ENCODE results near the gene MAPK11.

MAPK11 gene

DNA sequence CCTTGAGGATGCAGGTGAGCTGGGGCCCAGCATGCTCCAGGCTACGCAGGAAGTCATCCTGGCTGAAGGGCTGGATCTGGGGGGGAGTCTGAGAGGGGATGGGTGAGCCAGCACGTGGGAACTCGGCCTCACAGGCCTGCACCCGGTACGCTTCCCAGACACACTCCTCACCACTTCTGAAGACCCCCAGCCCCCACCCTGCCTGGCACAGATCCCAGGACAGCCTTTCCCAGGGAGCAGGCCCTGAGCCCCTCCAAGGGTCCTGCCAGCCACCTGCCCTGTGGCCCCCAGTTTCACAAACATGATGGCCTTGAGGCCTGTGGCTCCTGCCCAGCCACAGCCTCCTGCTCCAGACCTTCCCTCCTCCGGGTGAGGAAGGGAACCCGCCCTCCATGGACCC, 42.8 kb upstream of the MAPK11 start:
- peaks cover 2% of the 10 kb centered on the region for H3K4me1 ChIP-seq (ENCODE audit: control insufficient read depth, insufficient read depth, low read length)
- no peaks in the 10 kb centered on the region for H3K36me3 ChIP-seq (ENCODE audit: control insufficient read depth, insufficient read depth, low read length)
- H3K27me3 ChIP-seq (ENCODE audit: control insufficient read depth, insufficient read depth, low read length): no peaks in the 10 kb centered on the region
- no peak overlapping the region for H3K9ac ChIP-seq (ENCODE audit: low read length)
- H3K27ac ChIP-seq (ENCODE audit: low read depth, low read length): no peak overlapping the region
- no peak overlapping the region for H3K4me3 ChIP-seq (ENCODE audit: low read length)

DNA sequence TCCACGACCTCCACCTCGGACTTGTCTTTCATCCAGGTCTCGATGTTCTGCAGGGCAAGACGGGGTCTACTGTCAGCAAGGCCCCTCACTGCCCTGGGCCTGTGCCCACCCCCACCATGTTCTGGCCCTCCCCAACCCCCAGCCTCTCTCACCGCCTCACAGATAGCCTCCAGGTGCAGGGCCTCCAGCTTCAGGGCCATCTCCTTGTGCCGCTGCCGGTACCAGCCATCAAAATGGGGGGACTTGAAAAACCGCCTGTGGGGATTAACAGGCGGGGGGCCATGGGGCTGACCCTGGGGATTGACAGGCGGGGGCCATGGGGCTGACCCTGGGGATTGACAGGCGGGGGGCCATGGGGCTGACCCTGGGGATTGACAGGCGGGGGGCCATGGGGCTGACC, 42.2 kb upstream of the MAPK11 start:
- H3K4me1 ChIP-seq (ENCODE audit: control insufficient read depth, insufficient read depth, low read length): peaks cover 5% of the 10 kb centered on the region
- H3K27ac ChIP-seq (ENCODE audit: low read depth, low read length): no peak overlapping the region
- no peaks in the 10 kb centered on the region for H3K27me3 ChIP-seq (ENCODE audit: control insufficient read depth, insufficient read depth, low read length)
- H3K36me3 ChIP-seq (ENCODE audit: control insufficient read depth, insufficient read depth, low read length): no peaks in the 10 kb centered on the region
- H3K4me3 ChIP-seq (ENCODE audit: low read length): no peak overlapping the region
- H3K9ac ChIP-seq (ENCODE audit: low read length): no peak overlapping the region

DNA sequence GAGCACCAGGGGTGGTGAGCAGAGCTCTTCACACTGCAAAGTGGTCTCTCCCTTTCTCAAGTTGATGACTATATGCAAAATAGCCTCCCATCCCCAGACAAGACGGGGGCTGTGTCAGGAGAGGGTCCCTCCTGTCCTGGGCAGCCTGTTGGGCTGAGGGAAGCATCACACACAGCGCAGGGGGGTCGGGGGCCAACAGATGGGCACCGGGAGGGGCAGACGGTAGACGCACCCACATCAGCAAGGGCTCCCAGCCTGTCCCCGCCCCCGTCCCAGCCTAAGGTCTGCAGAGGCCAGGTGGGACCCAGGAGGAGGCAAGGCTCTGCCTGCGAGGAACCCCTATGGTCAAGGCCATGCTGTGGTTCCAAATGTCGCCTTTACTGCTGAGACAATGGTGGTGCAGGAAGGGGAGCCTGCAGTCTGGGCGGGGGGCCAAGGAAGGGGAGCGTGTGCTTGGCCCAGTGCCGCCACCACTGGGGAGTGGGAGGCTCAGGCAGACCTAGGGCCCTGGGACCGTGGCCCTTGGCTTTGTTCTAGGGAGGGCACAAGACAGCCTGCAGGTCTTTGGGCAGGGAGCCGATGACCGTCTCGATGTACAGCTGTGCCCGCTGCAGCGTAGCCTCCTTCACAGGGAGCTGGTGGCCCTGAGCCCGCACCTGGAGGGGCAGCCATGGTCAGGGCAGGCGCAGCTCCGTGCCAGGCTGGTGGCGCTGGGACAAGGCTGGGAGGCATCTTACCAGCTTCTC, 41.6 kb upstream of the MAPK11 start:
- H3K27me3 ChIP-seq (ENCODE audit: control insufficient read depth, insufficient read depth, low read length): no peaks in the 10 kb centered on the region
- H3K4me3 ChIP-seq (ENCODE audit: low read length): no peak overlapping the region
- no peak overlapping the region for H3K9ac ChIP-seq (ENCODE audit: low read length)
- no peak overlapping the region for H3K27ac ChIP-seq (ENCODE audit: low read depth, low read length)
- peaks cover 5% of the 10 kb centered on the region for H3K4me1 ChIP-seq (ENCODE audit: control insufficient read depth, insufficient read depth, low read length)
- H3K36me3 ChIP-seq (ENCODE audit: control insufficient read depth, insufficient read depth, low read length): no peaks in the 10 kb centered on the region

DNA sequence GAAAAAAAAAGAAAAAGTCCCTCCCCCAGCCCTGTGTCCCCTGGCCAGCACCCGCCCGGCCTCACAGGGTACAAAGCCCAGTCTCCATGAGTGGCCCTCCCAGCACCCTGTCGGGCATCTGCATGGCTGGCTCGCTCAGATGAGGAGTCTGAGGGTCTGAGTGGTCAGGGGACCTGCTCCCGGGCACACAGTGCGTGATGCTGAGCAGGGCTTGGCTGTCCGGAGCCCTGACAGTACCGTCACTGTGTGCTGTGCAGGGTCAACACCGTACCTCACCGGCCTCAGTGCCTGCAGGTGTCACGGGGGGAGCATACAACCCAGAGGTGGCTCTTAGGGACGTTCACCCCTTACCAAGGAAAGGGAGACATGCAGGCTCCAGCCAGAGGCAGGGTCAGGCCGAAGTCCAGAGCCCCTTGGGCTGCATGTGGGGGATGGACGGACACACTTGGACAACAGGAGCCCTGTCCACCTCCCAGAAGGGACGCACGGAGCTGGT, 40.8 kb upstream of the MAPK11 start:
- Histone ChIP-seq H3K36me3 (ENCODE audit: control insufficient read depth, insufficient read depth, low read length) (no peaks in the 10 kb centered on the region), H3K4me1 (ENCODE audit: control insufficient read depth, insufficient read depth, low read length) (peaks cover 5% of the 10 kb centered on the region), H3K4me3 (ENCODE audit: low read length) (no peak overlapping the region), H3K27me3 (ENCODE audit: control insufficient read depth, insufficient read depth, low read length) (no peaks in the 10 kb centered on the region), H3K27ac (ENCODE audit: low read depth, low read length) (no peak overlapping the region), H3K9ac (ENCODE audit: low read length) (no peak overlapping the region)

DNA sequence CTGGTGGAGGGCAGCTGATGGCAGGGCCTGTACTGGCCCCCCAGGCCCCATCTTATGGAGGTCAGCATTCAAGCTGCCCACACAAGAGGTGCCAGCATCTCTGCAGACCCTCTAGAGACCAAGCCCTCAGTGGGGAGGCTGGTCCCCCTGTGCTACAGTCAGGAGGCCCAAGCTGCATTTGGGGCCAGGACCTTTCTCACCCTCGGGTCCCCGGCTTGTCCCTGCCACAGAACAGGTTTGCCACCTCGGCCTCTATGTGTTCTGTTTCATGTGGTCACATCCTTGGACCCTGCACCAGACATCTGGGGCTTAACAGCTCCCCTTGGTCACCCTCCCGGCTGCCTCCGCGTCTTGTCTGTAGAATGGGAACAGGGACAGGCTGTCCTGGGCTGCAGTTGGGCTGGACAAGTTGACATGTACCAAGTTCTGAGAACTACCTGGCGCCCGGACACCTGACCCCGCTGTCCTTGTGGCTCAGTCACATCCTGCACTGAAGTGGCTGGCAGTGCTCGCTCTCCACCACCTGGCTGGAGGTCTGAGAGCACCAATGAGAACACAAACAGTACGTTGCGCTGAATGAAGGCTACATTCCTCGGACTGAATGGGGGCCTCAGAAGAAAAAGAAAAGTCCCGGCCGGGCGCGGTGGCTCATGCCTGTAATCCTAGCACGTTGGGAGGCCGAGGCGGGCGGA, 40.0 kb upstream of the MAPK11 start:
- no peaks in the 10 kb centered on the region for H3K27me3 ChIP-seq (ENCODE audit: control insufficient read depth, insufficient read depth, low read length)
- H3K27ac ChIP-seq (ENCODE audit: low read depth, low read length): no peak overlapping the region
- H3K36me3 ChIP-seq (ENCODE audit: control insufficient read depth, insufficient read depth, low read length): no peaks in the 10 kb centered on the region
- peaks cover 9% of the 10 kb centered on the region for H3K4me1 ChIP-seq (ENCODE audit: control insufficient read depth, insufficient read depth, low read length)
- no peak overlapping the region for H3K4me3 ChIP-seq (ENCODE audit: low read length)
- H3K9ac ChIP-seq (ENCODE audit: low read length): no peak overlapping the region

DNA sequence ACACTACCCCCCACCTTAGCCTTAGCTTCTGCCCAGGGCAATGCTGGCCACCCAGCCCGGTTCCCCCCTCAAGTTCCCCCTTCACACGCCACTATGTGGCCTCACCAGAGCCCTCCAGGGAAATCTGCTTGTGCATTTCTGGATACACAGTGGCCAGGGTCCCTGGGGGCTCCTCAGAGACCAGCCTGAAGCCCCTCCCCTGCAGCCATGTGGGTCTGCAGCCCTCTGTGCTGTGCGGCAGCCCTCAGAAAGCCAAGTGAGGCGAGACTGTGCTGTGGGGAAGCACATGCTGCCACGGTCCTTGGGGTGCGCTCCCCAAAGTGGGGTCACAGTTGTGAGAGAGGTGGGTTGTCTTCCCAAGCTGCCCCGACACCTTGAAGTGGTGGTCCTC, 39.4 kb upstream of the MAPK11 start:
- no peak overlapping the region for H3K27ac ChIP-seq (ENCODE audit: low read depth, low read length)
- peaks cover 14% of the 10 kb centered on the region for H3K4me1 ChIP-seq (ENCODE audit: control insufficient read depth, insufficient read depth, low read length)
- H3K4me3 ChIP-seq (ENCODE audit: low read length): no peak overlapping the region
- no peak overlapping the region for H3K9ac ChIP-seq (ENCODE audit: low read length)
- no peaks in the 10 kb centered on the region for H3K27me3 ChIP-seq (ENCODE audit: control insufficient read depth, insufficient read depth, low read length)
- no peaks in the 10 kb centered on the region for H3K36me3 ChIP-seq (ENCODE audit: control insufficient read depth, insufficient read depth, low read length)

DNA sequence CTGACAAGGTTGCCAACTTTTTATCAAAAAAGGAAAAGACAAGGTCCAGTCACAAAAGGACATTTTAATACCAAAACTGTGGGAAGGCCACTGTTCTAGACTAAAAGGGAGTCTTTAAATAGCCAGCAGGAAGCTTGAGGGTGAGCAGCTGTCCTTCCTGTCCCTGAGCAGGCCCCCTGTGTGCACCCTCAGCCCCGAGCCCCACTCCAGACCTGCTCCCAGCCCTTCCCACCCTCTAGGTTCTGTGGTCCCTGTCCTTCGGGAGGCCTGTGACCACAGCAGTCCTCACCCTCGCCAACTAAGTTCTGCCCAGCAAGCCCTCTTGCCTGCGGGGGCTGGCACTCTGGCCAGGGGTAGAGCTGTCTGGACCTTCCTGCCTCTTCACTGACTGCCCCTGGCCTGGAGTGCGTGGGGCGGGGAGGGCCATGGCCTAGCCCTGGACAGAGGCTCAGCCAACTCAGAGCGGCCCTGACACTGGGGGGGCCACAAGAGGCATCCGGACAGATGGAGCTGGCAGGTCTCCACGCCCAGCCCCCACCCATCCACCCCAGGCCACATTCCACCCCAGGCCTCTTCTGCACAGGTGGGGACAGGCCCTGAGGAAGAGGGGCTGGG, 38.9 kb upstream of the MAPK11 start:
- Histone ChIP-seq H3K36me3 (ENCODE audit: control insufficient read depth, insufficient read depth, low read length) (no peaks in the 10 kb centered on the region), H3K27ac (ENCODE audit: low read depth, low read length) (peak overlapping the region; percentile 83), H3K4me1 (ENCODE audit: control insufficient read depth, insufficient read depth, low read length) (peaks cover 18% of the 10 kb centered on the region), H3K9ac (ENCODE audit: low read length) (no peak overlapping the region), H3K27me3 (ENCODE audit: control insufficient read depth, insufficient read depth, low read length) (no peaks in the 10 kb centered on the region), H3K4me3 (ENCODE audit: low read length) (no peak overlapping the region)

DNA sequence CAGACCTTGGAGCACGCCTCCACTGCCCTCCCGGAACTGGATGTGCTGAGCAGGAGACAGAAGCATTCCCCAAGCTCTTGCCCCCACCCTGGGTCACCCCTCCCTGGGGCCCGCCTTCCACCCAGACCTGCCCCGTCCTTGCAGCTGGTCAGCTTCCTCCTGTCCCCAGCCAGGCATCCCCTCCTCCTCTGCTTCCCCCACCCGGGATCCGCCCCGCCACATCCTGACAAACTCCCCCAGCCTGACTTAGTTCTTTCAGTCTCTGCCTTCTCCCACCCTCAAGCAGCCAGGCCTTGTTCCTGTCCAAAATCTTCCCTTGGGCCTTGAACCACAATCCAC, 38.4 kb upstream of the MAPK11 start:
- Histone ChIP-seq H3K9ac (ENCODE audit: low read length) (no peak overlapping the region), H3K36me3 (ENCODE audit: control insufficient read depth, insufficient read depth, low read length) (no peaks in the 10 kb centered on the region), H3K27me3 (ENCODE audit: control insufficient read depth, insufficient read depth, low read length) (no peaks in the 10 kb centered on the region), H3K4me3 (ENCODE audit: low read length) (no peak overlapping the region), H3K4me1 (ENCODE audit: control insufficient read depth, insufficient read depth, low read length) (peaks cover 23% of the 10 kb centered on the region), H3K27ac (ENCODE audit: low read depth, low read length) (peak overlapping the region; percentile 83)

DNA sequence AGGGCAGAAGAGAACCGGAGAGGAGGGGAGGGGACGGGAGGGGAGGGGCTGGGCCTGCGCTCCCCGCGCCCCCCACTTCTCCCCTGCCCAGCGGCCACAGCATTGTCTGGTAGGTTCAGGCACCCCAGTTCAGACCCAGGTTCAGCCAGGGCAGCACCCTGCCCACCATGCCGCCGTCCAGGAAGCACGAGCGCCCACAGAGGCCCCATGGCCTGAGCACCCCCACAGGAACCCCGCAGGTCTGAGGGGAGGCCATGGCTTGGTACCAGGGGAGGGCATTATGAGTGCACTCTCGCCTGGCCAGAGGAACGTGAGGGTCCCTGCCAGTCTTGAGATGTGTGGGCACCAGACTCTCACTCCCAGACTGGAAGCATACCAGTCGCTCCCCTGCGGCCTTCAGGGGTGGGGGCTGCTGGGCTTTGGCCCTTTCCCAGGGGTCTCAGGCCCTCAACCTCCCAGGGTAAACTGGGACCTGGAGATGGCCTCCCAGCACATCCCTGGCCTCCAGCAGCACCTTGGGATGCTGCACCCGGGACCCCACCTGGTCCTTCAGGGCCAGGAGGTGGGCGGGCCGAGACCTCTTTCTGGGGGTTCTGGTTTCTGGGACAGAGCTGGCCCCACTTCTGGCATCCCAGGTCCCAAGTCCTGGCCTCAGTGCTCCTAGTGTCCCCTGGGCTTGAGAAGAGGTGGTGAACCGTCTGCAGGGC, 37.9 kb upstream of the MAPK11 start:
- H3K36me3 ChIP-seq (ENCODE audit: control insufficient read depth, insufficient read depth, low read length): no peaks in the 10 kb centered on the region
- peak overlapping the region; percentile 49 for H3K9ac ChIP-seq (ENCODE audit: low read length)
- peak overlapping the region; percentile 21 for H3K4me3 ChIP-seq (ENCODE audit: low read length)
- H3K27ac ChIP-seq (ENCODE audit: low read depth, low read length): peak overlapping the region; percentile 83
- H3K4me1 ChIP-seq (ENCODE audit: control insufficient read depth, insufficient read depth, low read length): peaks cover 28% of the 10 kb centered on the region
- H3K27me3 ChIP-seq (ENCODE audit: control insufficient read depth, insufficient read depth, low read length): no peaks in the 10 kb centered on the region

DNA sequence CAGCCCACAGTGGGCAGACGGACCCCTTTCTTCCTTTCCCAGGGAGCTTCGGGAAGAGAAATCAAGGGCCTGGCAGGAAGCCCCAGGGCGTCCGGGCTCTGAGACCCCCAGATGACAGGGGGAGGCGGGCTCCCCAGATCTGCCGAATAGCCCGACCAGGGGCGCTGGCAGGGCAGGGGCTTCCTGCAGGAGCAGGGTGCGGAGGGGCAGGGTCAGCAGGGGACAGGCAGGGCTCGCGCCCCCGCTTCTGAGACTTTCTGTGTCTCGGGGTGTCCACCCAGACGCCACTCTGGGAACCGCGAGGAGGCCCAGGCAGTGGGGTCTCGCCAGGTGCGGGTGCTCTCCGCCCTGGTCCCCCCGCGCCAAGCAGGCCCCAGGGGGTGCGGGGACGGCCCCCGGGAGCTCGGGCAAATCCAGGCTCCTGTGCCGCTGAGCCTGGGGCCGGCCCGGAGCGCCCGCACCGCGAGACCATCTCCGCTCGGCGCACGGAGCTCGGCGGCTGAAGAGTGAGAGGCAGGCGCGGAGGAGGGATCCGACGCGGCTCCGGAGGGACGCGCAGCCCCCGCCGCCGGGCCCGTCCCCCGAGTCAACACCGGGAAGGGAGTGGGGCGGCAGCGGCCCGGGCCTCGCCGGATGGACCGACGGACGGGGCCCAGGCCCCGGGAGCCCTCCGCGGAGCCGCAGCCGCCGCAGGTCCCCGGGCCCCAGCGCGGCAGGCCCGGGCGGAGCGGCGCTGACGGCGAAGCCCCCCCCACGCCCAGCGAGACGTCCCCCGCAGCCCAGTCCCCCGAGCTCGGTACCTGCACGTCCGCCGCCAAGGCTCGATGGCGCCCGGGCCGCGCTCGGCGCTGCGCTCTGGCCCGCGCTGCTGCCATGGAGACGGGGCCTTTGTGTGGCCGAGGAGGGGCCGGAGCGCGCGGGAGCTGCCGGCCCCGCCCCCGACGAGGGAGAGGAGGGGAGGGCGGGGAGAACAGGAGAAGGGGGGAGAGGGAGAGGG, 36.9 kb upstream of the MAPK11 start, which contains the start of gene PLXNB2:
TSS of gene PLXNB2 (minus strand) at position 894 of the 997 bp plus-strand sequence. CDS start 17,062 bp downstream, outside the sequence.
- H3K4me1 ChIP-seq (ENCODE audit: control insufficient read depth, insufficient read depth, low read length): peaks cover 37% of the 10 kb centered on the region
- peak within 1 kb of the TSS; percentile 50 for H3K9ac ChIP-seq (ENCODE audit: low read length)
- H3K27me3 ChIP-seq (ENCODE audit: control insufficient read depth, insufficient read depth, low read length): no peaks in the 10 kb centered on the region
- H3K36me3 ChIP-seq (ENCODE audit: control insufficient read depth, insufficient read depth, low read length): no peaks in the 10 kb centered on the region
- H3K27ac ChIP-seq (ENCODE audit: low read depth, low read length): peak within 1 kb of the TSS; percentile 94
- peak within 1 kb of the TSS; percentile 84 for H3K4me3 ChIP-seq (ENCODE audit: low read length)

DNA sequence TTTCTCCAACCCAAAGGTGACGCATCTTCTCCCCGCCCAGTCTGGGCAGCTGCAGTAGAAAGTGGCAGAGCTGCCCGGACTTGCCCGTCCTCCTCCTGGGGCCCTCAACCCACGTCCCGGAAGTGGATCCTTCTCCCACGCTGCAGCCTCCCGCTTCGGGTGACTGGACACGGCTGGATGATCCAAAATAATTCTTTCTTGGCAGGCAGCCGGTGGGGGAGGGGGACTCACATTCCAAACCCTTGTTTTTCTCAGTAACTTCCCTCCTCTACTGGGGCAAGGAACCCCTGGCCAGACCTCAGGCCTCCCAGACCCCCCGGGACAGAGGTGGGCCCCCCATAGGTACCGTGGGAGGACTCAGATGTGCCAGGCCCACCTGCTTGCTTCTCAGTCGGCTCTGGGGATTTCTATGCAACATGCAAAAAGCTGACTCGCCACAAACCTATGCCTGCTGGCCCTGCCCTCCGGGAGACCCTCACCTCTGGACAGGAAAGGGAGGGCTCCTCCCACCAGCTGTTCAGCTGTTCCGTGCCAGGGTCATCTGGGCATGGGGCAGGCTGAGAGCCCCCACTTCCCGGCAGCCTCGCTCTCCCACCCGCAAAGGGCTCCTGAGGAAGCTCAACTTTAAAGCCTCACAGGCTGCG, 35.9 kb upstream of the MAPK11 start:
- peak overlapping the region; percentile 84 for H3K4me3 ChIP-seq (ENCODE audit: low read length)
- peaks cover 41% of the 10 kb centered on the region for H3K4me1 ChIP-seq (ENCODE audit: control insufficient read depth, insufficient read depth, low read length)

More for the DNA sequence above, 35.9 kb upstream of the MAPK11 start:
- Histone ChIP-seq H3K27ac (ENCODE audit: low read depth, low read length) (peak overlapping the region; percentile 94), H3K36me3 (ENCODE audit: control insufficient read depth, insufficient read depth, low read length) (no peaks in the 10 kb centered on the region), H3K9ac (ENCODE audit: low read length) (peak overlapping the region; percentile 50), H3K27me3 (ENCODE audit: control insufficient read depth, insufficient read depth, low read length) (no peaks in the 10 kb centered on the region)
